ENCODE results near the gene POU5F1. TPM values are rescaled to one million over a fixed set of nuclear protein-coding genes. Genes with fewer than 3 reads are reported as not detected.
"Not testable (repeated sequence)": the region's sequence is repeated elsewhere in the genome, so short reads cannot be mapped to it uniquely, and the experiment has no call there.

The POU5F1 gene
- polyA plus RNA-seq, 1 donor from 2014 or later: 0.70 TPM

- no peaks in the 10 kb centered on the region for H3K9me3 Mint-ChIP-seq
- peak overlapping the region in 1 of 4 donors; percentile 23 for H3K4me3 Mint-ChIP-seq
- H3K4me1 Mint-ChIP-seq: peaks cover 12 to 15% (median 15%) of the 10 kb centered on the region in 3 donors
- no peaks in the 10 kb centered on the region for H3K27me3 Mint-ChIP-seq
- peaks cover 2% of the 10 kb centered on the region for H3K36me3 Mint-ChIP-seq
- no peak overlapping the region for H3K27ac Mint-ChIP-seq
These were observed 4.5 kb downstream of the POU5F1 start for GRCh38 chr6:31165986-31166385.

DNA sequence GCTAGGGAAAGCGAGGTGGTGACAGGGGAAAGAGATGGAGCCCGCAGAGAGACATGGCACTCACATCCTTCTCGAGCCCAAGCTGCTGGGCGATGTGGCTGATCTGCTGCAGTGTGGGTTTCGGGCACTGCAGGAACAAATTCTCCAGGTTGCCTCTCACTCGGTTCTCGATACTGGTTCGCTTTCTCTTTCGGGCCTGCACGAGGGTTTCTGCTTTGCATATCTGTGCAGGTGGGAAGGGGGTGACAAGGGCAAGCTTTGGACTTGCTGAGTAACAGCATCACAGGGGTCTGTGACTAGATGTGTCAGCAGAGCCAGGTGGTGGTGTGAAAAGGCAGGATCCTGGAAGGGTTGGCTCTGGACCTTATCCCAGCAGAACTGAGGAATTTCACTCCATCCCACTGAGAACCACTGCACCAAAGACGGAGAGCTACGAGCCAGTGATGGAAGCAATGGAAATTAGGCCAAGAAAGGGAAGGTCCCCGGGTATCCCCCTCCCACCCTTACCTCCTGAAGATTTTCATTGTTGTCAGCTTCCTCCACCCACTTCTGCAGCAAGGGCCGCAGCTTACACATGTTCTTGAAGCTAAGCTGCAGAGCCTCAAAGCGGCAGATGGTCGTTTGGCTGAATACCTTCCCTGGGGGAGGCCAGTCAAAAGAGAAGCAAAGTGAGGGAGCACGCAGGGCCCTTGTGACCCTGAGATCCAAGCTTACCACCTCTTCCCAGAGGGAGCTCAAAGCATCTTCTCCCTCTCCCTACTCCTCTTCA is 5.2 kb downstream of the POU5F1 start:
- not testable (repeated sequence) for H3K9me3 Mint-ChIP-seq, H3K36me3 Mint-ChIP-seq, H3K27me3 Mint-ChIP-seq
- Mint-ChIP-seq H3K4me3 (peak overlapping the region; percentile 1 to 93 (median 72)), H3K4me1 (peaks cover 12 to 15% (median 15%) of the 10 kb centered on the region in 3 donors), H3K27ac (peak overlapping the region; percentile 8 to 91 (median 51))

GRCh38 chr6:31164475-31165063 is 5.9 kb downstream of the POU5F1 start:
- Mint-ChIP-seq H3K27ac (peak overlapping the region; percentile 8 to 91 (median 64)), H3K4me1 (peaks cover 16 to 20% (median 20%) of the 10 kb centered on the region in 3 donors), H3K4me3 (peak overlapping the region in 3 of 4 donors; percentile 1 to 93 (median 20))
- not testable (repeated sequence) for H3K27me3 Mint-ChIP-seq, H3K9me3 Mint-ChIP-seq, H3K36me3 Mint-ChIP-seq

GRCh38 chr6:31163922-31164321 is 6.6 kb downstream of the POU5F1 start:
- H3K4me3 Mint-ChIP-seq: peak overlapping the region in 2 of 4 donors; percentile 2 to 49
- peaks cover 17 to 25% (median 24%) of the 10 kb centered on the region in 3 donors for H3K4me1 Mint-ChIP-seq
- no peaks in the 10 kb centered on the region for H3K27me3 Mint-ChIP-seq
- H3K9me3 Mint-ChIP-seq: no peaks in the 10 kb centered on the region
- H3K36me3 Mint-ChIP-seq: peaks cover 2% of the 10 kb centered on the region
- H3K27ac Mint-ChIP-seq: peak overlapping the region in 1 of 3 donors; percentile 64

DNA sequence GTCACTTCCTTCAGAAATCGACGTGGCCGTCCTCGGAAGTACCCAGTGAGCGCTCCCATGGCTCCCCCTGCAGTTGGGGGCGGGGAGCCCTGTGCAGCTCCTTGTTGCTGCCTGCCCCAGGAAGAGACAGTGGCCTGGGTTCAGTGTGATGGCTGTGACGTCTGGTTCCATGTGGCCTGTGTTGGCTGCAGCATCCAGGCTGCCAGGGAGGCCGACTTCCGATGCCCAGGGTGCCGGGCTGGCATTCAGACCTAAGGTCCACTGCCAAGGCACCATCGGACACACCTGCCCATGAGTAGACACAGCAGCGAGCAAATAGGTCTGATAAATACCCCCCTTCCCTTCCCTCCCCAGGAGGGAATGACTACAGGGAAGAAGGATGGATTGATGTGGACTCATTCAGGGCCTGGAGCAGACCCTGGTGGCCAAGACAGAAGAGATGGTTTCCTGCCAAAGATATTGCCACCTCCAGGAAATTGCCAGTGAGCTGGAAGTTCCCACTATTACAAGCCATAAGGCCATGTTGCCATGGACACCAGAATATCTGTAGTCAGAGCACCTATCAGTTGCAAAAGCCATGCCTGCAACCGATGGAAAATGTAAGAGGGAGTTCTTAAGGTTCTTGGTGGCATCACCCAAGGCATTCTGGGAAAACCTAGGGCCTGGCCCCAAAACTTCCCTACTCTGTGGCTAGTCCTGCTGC is 7.9 kb downstream of the POU5F1 start:
- Mint-ChIP-seq H3K9me3 (no peaks in the 10 kb centered on the region), H3K36me3 (peaks cover 2% of the 10 kb centered on the region), H3K4me3 (peak overlapping the region in 1 of 4 donors; percentile 46), H3K4me1 (peaks cover 21 to 30% (median 26%) of the 10 kb centered on the region in 3 donors), H3K27me3 (no peaks in the 10 kb centered on the region), H3K27ac (peak overlapping the region in 1 of 3 donors; percentile 3)

- no peak overlapping the region for H3K27ac Mint-ChIP-seq
- peaks cover 2% of the 10 kb centered on the region for H3K36me3 Mint-ChIP-seq
- no peaks in the 10 kb centered on the region for H3K9me3 Mint-ChIP-seq
- H3K4me3 Mint-ChIP-seq: peak overlapping the region in 1 of 4 donors; percentile 46
- H3K27me3 Mint-ChIP-seq: no peaks in the 10 kb centered on the region
- peaks cover 21 to 37% (median 26%) of the 10 kb centered on the region in 3 donors for H3K4me1 Mint-ChIP-seq
These were observed 9.0 kb downstream of the POU5F1 start for GRCh38 chr6:31161216-31162126.

DNA sequence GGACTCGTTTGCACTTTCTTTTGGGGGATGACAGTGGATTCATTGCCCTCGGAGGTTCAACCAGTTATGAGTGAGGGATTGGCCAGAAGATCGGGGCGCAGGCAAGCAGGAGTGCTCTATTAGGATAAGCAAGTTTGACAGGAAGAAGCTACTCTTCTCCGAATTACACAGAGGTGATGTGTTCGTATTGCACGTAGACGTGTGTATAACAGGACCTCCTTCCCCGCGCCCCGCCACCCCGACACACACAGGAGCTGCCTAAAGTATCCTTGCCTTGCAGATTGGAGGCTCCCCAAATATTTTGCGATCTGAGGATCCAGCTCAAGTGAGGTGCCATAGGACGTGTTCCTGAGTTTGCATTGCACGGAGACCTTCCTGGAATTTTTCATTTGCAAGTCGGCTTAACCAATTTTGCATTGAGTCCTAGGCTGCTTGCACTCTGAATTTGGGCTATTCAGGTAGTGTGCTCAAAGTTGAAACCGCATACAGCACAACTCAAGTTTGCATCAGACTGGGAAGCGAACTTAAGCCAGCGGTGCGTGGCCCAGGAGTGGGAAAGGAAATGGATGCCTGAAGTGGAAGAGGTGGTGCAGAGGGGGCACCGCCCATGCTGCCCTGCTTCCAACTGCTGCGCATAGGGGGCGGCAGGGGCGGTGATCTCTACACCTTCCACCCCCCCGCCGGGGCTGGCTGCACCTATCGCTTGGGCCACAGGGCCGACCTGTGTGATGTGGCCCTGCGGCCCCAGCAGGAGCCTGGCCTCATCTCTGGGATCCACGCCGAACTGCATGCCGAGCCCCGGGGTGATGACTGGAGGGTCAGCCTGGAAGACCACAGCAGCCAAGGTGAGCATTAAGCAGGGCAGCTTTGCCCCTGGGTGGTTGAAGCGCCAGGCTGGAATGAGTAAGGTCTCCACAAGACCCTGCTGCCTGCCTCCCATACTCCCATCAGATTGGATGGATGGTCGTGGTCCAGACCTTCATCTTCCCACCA is 11.3 kb downstream of the POU5F1 start:
- H3K4me3 Mint-ChIP-seq: peak overlapping the region; percentile 81 to 97 (median 93)
- H3K27ac Mint-ChIP-seq: peak overlapping the region; percentile 36 to 98 (median 94)
- H3K36me3 Mint-ChIP-seq: peaks cover 2% of the 10 kb centered on the region
- H3K9me3 Mint-ChIP-seq: no peaks in the 10 kb centered on the region
- H3K27me3 Mint-ChIP-seq: no peaks in the 10 kb centered on the region
- peaks cover 13 to 28% (median 21%) of the 10 kb centered on the region in 3 donors for H3K4me1 Mint-ChIP-seq

DNA sequence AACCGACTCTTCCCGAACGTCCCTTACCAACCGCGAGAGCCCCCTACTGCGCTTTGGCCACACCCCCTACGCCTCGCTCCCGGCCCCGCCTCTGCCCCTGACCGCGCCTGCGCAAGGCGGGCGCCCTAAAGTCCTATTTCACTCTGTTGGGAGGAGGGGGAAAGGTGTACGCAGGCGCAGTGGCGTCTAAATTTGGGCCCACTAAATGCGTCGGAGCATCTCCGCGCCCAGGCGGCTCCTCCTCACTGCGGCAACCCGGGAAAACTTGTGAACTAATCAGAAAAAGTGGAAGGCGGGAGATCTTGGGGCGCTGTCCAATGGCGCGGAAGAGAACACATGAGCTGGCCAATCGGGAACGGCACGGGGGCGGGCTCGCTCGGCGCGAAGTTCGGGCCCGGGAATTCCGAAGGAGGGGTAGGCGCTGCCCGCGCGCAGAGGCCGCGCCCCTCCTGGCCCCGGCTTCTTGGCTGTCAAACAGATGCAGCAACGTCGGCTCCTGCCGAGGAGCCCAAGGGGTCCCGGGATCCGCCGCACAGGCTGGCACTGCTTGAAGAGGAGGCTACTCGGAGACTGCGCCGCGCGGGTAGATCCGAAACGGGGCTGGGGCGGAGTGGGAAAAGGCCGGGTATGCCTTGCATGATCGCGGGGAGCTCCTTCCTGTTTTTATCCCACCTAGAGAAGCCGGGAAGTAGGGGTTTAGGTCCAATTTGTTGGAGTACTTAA is 12.2 kb downstream of the POU5F1 start, which contains the start of gene TCF19:
Gene TCF19, plus strand, starts transcription at position 450 of the 723 bp plus-strand sequence. CDS start 881 bp downstream, outside the sequence.
- peak within 1 kb of the TSS; percentile 81 to 97 (median 93) for H3K4me3 Mint-ChIP-seq
- H3K27me3 Mint-ChIP-seq: no peaks in the 10 kb centered on the region
- H3K4me1 Mint-ChIP-seq: peaks cover 9 to 25% (median 13%) of the 10 kb centered on the region in 3 donors
- no peaks in the 10 kb centered on the region for H3K9me3 Mint-ChIP-seq
- H3K27ac Mint-ChIP-seq: peak within 1 kb of the TSS; percentile 36 to 98 (median 94)
- H3K36me3 Mint-ChIP-seq: peaks cover 2% of the 10 kb centered on the region

DNA sequence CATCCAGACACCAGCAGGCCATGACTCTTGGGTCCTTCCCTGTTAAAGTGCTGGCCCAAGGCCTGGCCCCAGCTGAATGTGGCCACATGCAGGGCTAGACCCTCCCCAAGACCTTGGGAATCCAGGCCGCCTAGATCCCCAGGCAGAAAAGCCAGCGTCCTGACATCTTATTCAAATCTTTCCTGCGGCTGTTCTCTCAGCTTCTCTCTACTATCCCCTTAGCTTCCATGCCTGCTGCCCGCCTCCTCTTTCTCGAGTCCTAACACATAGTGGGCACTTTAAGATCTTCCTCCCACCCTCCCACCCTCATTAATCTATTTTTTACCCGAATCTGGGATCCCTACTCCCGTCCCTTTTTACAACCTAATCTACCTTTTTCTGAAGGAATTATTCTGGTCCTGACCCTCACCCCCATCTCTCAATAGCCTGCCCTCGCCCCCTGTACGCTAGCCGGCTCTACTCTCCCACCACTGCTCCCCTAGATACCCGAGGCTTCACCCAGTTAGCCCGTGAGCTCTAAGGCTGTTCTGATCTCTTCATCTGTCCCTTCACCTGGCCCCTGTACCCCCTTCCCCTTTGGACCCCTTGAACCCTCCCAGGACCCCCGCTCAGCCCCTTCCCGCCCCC is 12.9 kb downstream of the POU5F1 start, which contains the start of gene CCHCR1:
Gene CCHCR1, minus strand, starts transcription at position 290 of the 627 bp plus-strand sequence. Its CDS starts 202 bp downstream, at position 88.
- H3K9me3 Mint-ChIP-seq: no peaks in the 10 kb centered on the region
- no peaks in the 10 kb centered on the region for H3K27me3 Mint-ChIP-seq
- peaks cover 9 to 23% (median 11%) of the 10 kb centered on the region in 3 donors for H3K4me1 Mint-ChIP-seq
- peak within 1 kb of the TSS; percentile 36 to 98 (median 94) for H3K27ac Mint-ChIP-seq
- peaks cover 2% of the 10 kb centered on the region for H3K36me3 Mint-ChIP-seq
- peak within 1 kb of the TSS; percentile 81 to 97 (median 93) for H3K4me3 Mint-ChIP-seq

- Mint-ChIP-seq H3K36me3 (peaks cover under 1% of the 10 kb centered on the region), H3K9me3 (no peaks in the 10 kb centered on the region), H3K27ac (no peak overlapping the region), H3K27me3 (no peaks in the 10 kb centered on the region), H3K4me3 (peak overlapping the region in 2 of 4 donors; percentile 63 to 81), H3K4me1 (peaks cover 9 to 23% (median 11%) of the 10 kb centered on the region in 3 donors)
These were observed 13.8 kb downstream of the POU5F1 start for GRCh38 chr6:31156641-31157040.

DNA sequence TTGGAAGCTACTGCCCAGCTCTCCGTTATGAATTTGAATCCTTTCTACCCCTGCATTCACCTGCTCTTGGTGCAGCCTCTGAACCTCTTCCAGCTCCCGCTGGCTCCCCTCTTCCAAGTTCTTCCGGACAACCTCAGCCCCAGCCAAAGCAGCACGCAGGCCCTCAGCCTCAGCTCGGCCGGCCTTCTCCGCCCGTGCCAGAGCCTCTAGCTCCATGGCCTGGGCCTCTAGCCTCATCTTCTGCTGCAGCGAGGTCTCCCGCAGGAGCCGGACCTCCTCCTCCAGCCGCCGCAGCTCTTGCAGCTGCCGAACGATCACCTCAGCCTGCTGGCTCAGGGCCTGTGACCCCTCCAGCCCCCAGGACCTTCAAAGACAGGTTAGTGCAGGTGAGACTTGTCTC is 16.0 kb downstream of the POU5F1 start:
- H3K9me3 Mint-ChIP-seq: no peaks in the 10 kb centered on the region
- peaks cover 4 to 16% (median 6%) of the 10 kb centered on the region in 3 donors for H3K4me1 Mint-ChIP-seq
- H3K36me3 Mint-ChIP-seq: peaks cover 2% of the 10 kb centered on the region
- H3K27me3 Mint-ChIP-seq: no peaks in the 10 kb centered on the region
- no peak overlapping the region for H3K27ac Mint-ChIP-seq
- no peak overlapping the region for H3K4me3 Mint-ChIP-seq

DNA sequence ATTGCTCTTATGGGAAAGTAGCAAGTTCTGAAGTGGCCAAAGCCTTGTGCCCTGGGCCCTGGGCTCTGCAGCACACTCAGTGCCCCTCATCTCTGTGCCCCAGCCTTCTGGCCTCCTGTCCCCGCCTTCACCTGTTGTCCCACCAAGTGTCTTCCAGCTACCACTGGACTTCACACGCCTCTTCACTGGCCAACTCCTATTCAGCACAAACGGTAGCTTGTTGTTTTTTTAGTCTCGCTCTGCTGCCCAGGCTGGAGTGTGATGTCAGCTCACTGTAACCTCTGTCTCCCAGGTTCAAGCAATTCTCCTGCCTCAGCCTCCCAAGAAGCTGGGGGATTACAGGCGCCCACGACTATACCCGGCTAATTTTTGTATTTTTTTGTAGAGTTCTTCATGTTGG is 17.7 kb downstream of the POU5F1 start:
- no peaks in the 10 kb centered on the region for H3K9me3 Mint-ChIP-seq
- no peaks in the 10 kb centered on the region for H3K27me3 Mint-ChIP-seq
- no peak overlapping the region for H3K4me3 Mint-ChIP-seq
- H3K36me3 Mint-ChIP-seq: peaks cover 6% of the 10 kb centered on the region
- no peak overlapping the region for H3K27ac Mint-ChIP-seq
- peaks cover 0 to 11% (median 4%) of the 10 kb centered on the region in 3 donors for H3K4me1 Mint-ChIP-seq
